GM23338 (cell line): ENCODE measurements around the gene ZC2HC1B. TPM values are rescaled to one million over a fixed set of nuclear protein-coding genes. Genes with fewer than 3 reads are reported as not detected.

ENCODE experiments used
- ATAC-seq: fragments of 200-7000 bp; cut with Tn5 transposase; 3 replicates; pipeline ENCODE4 v1.9.1; 2020
- DNase-seq: peaks from one replicate; pipeline ENCODE4 v3.0.0-alpha.2; 2015; ENCODE audit warnings: low spot score
- H2AFZ ChIP-seq: fragments of 200-600 bp; sonication (generic); 2 replicates; pipeline ENCODE4 v1.8.0; 2016; ENCODE audit warnings: antibody characterized with exemption, mild to moderate bottlenecking, moderate library complexity
- H3F3A ChIP-seq: fragments of 200-600 bp; sonication (generic); replicated peaks from 2 replicates; pipeline ENCODE4 v1.8.0; 2017; ENCODE audit warnings: antibody characterized with exemption, mixed run types, low read depth
- H3K27ac ChIP-seq: fragments of 200-600 bp; sonication (generic); 2 replicates; pipeline ENCODE4 v1.6.1; 2016; ENCODE audit warnings: low read depth
- H3K27me3 ChIP-seq: fragments of 200-600 bp; sonication (generic); 2 replicates; pipeline ENCODE4 v1.8.0; 2016; ENCODE audit warnings: mild to moderate bottlenecking, mixed run types, moderate library complexity; ENCODE audit not compliant: insufficient read depth
- H3K36me3 ChIP-seq: fragments of 200-600 bp; sonication (generic); 2 replicates; pipeline ENCODE4 v1.8.0; 2016; ENCODE audit warnings: mild to moderate bottlenecking; ENCODE audit not compliant: insufficient read depth
- H3K4me1 ChIP-seq: fragments of 200-600 bp; sonication (generic); 2 replicates; pipeline ENCODE4 v1.8.0; 2016; ENCODE audit warnings: mild to moderate bottlenecking, moderate library complexity; ENCODE audit not compliant: insufficient read depth
- H3K4me2 ChIP-seq: fragments of 200-600 bp; sonication (generic); 2 replicates; pipeline ENCODE4 v1.7.1; 2017; ENCODE audit warnings: mixed run types
- H3K4me3 ChIP-seq: fragments of 200-600 bp; sonication (generic); 2 replicates; pipeline ENCODE4 v1.6.1; 2016; ENCODE audit warnings: mixed run types
- H3K79me2 ChIP-seq: fragments of 200-600 bp; sonication (generic); replicated peaks from 2 replicates; pipeline ENCODE4 v1.8.0; 2017; ENCODE audit warnings: mild to moderate bottlenecking; ENCODE audit not compliant: insufficient read depth
- H3K9me2 ChIP-seq: fragments of 200-600 bp; sonication (generic); 2 replicates; pipeline ENCODE4 v1.8.0; 2017; ENCODE audit not compliant: insufficient read depth
- H4K20me1 ChIP-seq: fragments of 200-600 bp; sonication (generic); replicated peaks from 2 replicates; pipeline ENCODE4 v1.8.0; 2017; ENCODE audit warnings: mild to moderate bottlenecking; ENCODE audit not compliant: insufficient read depth
- H3K27ac Mint-ChIP-seq: 2 replicates; pipeline ENCODE4 v1.8.0; 2020; ENCODE audit warnings: inconsistent platforms, mild to moderate bottlenecking, moderate library complexity, mixed read lengths
- H3K27me3 Mint-ChIP-seq: 3 replicates; pipeline ENCODE4 v1.8.0; 2022; ENCODE audit warnings: low read depth, mild to moderate bottlenecking, moderate library complexity, mixed read lengths, inconsistent platforms; ENCODE audit not compliant: insufficient read depth, poor library complexity
- H3K36me3 Mint-ChIP-seq: 3 replicates; pipeline ENCODE4 v1.8.0; 2021; ENCODE audit warnings: low read depth, mild to moderate bottlenecking, inconsistent platforms, moderate library complexity, mixed read lengths
- H3K4me1 Mint-ChIP-seq: 3 replicates; pipeline ENCODE4 v1.8.0; 2020; ENCODE audit warnings: mild to moderate bottlenecking, inconsistent platforms, mixed read lengths
- H3K4me3 Mint-ChIP-seq: 3 replicates; pipeline ENCODE4 v1.8.0; 2021; ENCODE audit warnings: moderate library complexity, mild to moderate bottlenecking, inconsistent platforms, mixed read lengths
- H3K9me3 Mint-ChIP-seq: 3 replicates; pipeline ENCODE4 v1.8.0; 2020; ENCODE audit warnings: moderate library complexity, mild to moderate bottlenecking, inconsistent platforms, mixed read lengths
- CREB1 ChIP-seq: fragments of 250-450 bp; sonication (Bioruptor Pico); IDR thresholded peaks from 2 replicates; pipeline ENCODE4 v1.5.0; 2020; ENCODE audit warnings: low read depth, mild to moderate bottlenecking, moderate library complexity
- CTCF ChIP-seq, 2 experiments: fragments of 200-600 bp in 1 of 2; sonication (generic) in 1 of 2; conservative IDR thresholded peaks; 2 replicates each; pipeline versions ENCODE4 v1.5.1 to v1.6.1; 2016 to 2017; ENCODE audit warnings: antibody characterized with exemption in 2 of 2, low read depth in 2 of 2, mild to moderate bottlenecking in 2 of 2, moderate library complexity in 1 of 2
- ETS1 ChIP-seq: IDR thresholded peaks from 2 replicates; pipeline ENCODE4 v1.6.1; 2016; ENCODE audit warnings: antibody characterized with exemption
- EZH2 ChIP-seq: fragments of 200-600 bp; sonication (generic); IDR thresholded peaks from one replicate; pipeline ENCODE4 v1.8.0; 2017; ENCODE audit warnings: antibody characterized with exemption, mild to moderate bottlenecking, low read depth; ENCODE audit not compliant: unreplicated experiment
- EZH2phosphoT487 ChIP-seq: fragments of 200-600 bp; sonication (generic); IDR thresholded peaks from one replicate; pipeline ENCODE4 v1.8.1; 2018; ENCODE audit warnings: antibody characterized with exemption; ENCODE audit not compliant: unreplicated experiment
- JUNB ChIP-seq: IDR thresholded peaks from one replicate; pipeline ENCODE4 v1.6.1; 2016; ENCODE audit warnings: antibody characterized with exemption; ENCODE audit not compliant: unreplicated experiment
- NANOG ChIP-seq: IDR thresholded peaks from 2 replicates; pipeline ENCODE4 v1.6.1; 2016; ENCODE audit warnings: antibody characterized with exemption, borderline replicate concordance
- POLR2AphosphoS5 ChIP-seq: IDR thresholded peaks from 2 replicates; pipeline ENCODE4 v1.6.1; 2016; ENCODE audit warnings: antibody characterized with exemption, low read depth
- REST ChIP-seq: IDR thresholded peaks from one replicate; pipeline ENCODE4 v1.6.1; 2018; ENCODE audit warnings: antibody characterized with exemption; ENCODE audit not compliant: unreplicated experiment
- STAT1 ChIP-seq: IDR thresholded peaks from one replicate; pipeline ENCODE4 v1.6.1; 2016; ENCODE audit warnings: antibody characterized with exemption; ENCODE audit not compliant: unreplicated experiment
- ZNF114 ChIP-seq: fragments of 250-450 bp; sonication (Bioruptor Pico); IDR thresholded peaks from 2 replicates; pipeline ENCODE4 v1.5.0; 2020; ENCODE audit warnings: mild to moderate bottlenecking, moderate library complexity
- ZNF331 ChIP-seq: fragments of 250-450 bp; sonication (Bioruptor Pico); IDR thresholded peaks from 2 replicates; pipeline ENCODE4 v1.5.0; 2020; ENCODE audit warnings: low read depth, mild to moderate bottlenecking, moderate library complexity
- ZNF462 ChIP-seq: fragments of 250-450 bp; sonication (Bioruptor Pico); IDR thresholded peaks from 2 replicates; pipeline ENCODE4 v1.5.0; 2020; ENCODE audit warnings: mild to moderate bottlenecking, moderate library complexity
- polyA plus RNA-seq: library from polyadenylated mRNA; unstranded; fragments of >200 nt; fragmentation: Nextera tagmentation; extraction: Ambion mirVana; gene quantifications from 2 replicates; pipeline ENCODE4 v1.2.1, GENCODE V29; 2016
- total RNA-seq: library from RNA; depleted of rRNA; stranded (reverse); fragments of >200 nt; shearing (Covaris generic); gene quantifications from 2 replicates; pipeline ENCODE4 v1.2.3, GENCODE V29; 2014

Gene ZC2HC1B
- total and polyA plus RNA-seq, 2 experiments from 2014 or later, result not detected

- no peak for TF ChIP-seq REST
- TF ChIP-seq EZH2phosphoT487, result no peak
- no peak for TF ChIP-seq CTCF (conservative IDR thresholded peaks at IDR 0.05; ENCODE audit: low read depth in 2 of 2)
- TF ChIP-seq ETS1, result no peak
- TF ChIP-seq NANOG, result no peak
- TF ChIP-seq CREB1 (CRISPR knock-in tag), result no peak
- TF ChIP-seq ZNF114, result no peak
- TF ChIP-seq JUNB, result no peak
- no peak for TF ChIP-seq EZH2
- TF ChIP-seq STAT1, result no peak
- TF ChIP-seq ZNF331 (CRISPR knock-in tag), result no peak
- no peak for TF ChIP-seq POLR2AphosphoS5
- no peak for TF ChIP-seq ZNF462 (CRISPR knock-in tag)
- Mint-ChIP-seq H3K4me1 (no peaks in the 10 kb centered on the region), H3K36me3 (no peaks in the 10 kb centered on the region), H3K27me3 (peaks cover 11% of the 10 kb centered on the region), H3K4me3 (no peak overlapping the region), H3K9me3 (no peaks in the 10 kb centered on the region; the same call in 2 of the 3 replicates), H3K27ac (no peak overlapping the region)
- no peaks in the 10 kb centered on the region for H3F3A ChIP-seq
- H3K4me1 ChIP-seq, result 0 out of 2 replicates have a peak, but pooled peaks cover 4% of the 10 kb centered on the region
- no peaks in the 10 kb centered on the region for H3K36me3 ChIP-seq
- no peak for ATAC-seq
- H3K9me2 ChIP-seq, result no peaks in the 10 kb centered on the region
- no peak overlapping the region for H2AFZ ChIP-seq
- H3K79me2 ChIP-seq, result no peaks in the 10 kb centered on the region
- H3K4me3 ChIP-seq, result no peak overlapping the region
- H3K4me2 ChIP-seq, result no peak overlapping the region
- H3K27ac ChIP-seq, result no peak overlapping the region
- DNase-seq, result no peak
- H4K20me1 ChIP-seq, result peaks cover 3% of the 10 kb centered on the region; the same call in 1 of the 2 replicates
- H3K27me3 ChIP-seq, result peaks cover 97% of the 10 kb centered on the region
Measured at GRCh38 chr6:143984666-143985065, 120.4 kb downstream of the ZC2HC1B start.
